Body of pancreas (tissue), 4 donors: ENCODE data around the gene MAD1L1. TPM values are rescaled to one million over a fixed set of nuclear protein-coding genes. Genes with fewer than 3 reads are reported as not detected.

Experiments used
- ATAC-seq: fragments of 150-250 bp; one replicate; pipeline ENCODE4 v1.9.1; 2016
- DNase-seq, 4 donors: peaks; one replicate each; pipeline ENCODE4 v3.0.0-alpha.2; 2019
- H3K27ac ChIP-seq, 4 donors: fragments of 200-600 bp; sonication (generic); 1 replicate in 3 of 4; 2 replicates in 1 of 4; pipeline versions ENCODE4 v1.5.1 to v1.6.1; 2016 to 2019; ENCODE audit warnings: mild to moderate bottlenecking in 1 of 4, mixed read lengths in 1 of 4, moderate library complexity in 1 of 4
- H3K27me3 ChIP-seq, 2 donors: fragments of 200-600 bp; sonication (generic); one replicate each; pipeline ENCODE4 v1.6.0; 2016; ENCODE audit warnings: mild to moderate bottlenecking in 1 of 2
- H3K36me3 ChIP-seq, 2 donors: fragments of 200-600 bp; sonication (generic); replicated peaks in 1 of 2; 2 replicates each; pipeline ENCODE4 v1.5.1; 2016; ENCODE audit warnings: low read depth in 2 of 2; ENCODE audit not compliant: insufficient read depth in 1 of 2
- H3K4me1 ChIP-seq: fragments of 200-600 bp; sonication (generic); one replicate; pipeline ENCODE4 v1.6.0; 2016
- H3K4me3 ChIP-seq, 2 donors: fragments of 200-600 bp; sonication (generic); 1 replicate in 1 of 2; 2 replicates in 1 of 2; pipeline ENCODE4 v1.5.1; 2016 to 2019
- H3K9me3 ChIP-seq, 3 donors: fragments of 200-600 bp; sonication (generic); 1 replicate in 2 of 3; 2 replicates in 1 of 3; pipeline ENCODE4 v1.5.1; 2016
- POLR2A ChIP-seq, 3 donors: fragments of 450-650 bp; IDR thresholded peaks; one replicate each; pipeline ENCODE4 v1.6.1; 2016; ENCODE audit warnings: antibody characterized with exemption in 3 of 3, mild to moderate bottlenecking in 2 of 3
- WGBS, 2 donors: methylation state at CpG; one replicate each; pipeline ENCODE4 v1.1.5; 2017; 5-methylcytosine and 5-hydroxymethylcytosine counted together
- intact Hi-C: fragments of 100-400 bp; cut with DNase I; formaldehyde crosslinking; loops from one replicate; pipeline ENCODE4 v1.15.1; 2023
- total RNA-seq, 2 donors: library from RNA; depleted of rRNA; stranded (reverse); fragments of >200 nt; gene quantifications; one replicate each; pipeline ENCODE4 v1.1.0, GENCODE V29; 2016
- TF ChIP-seq, protein P1 (sequence below), 7 experiments: fragments of 450-650 bp in 4 of 7; fragments of 200-600 bp in 3 of 7; sonication (generic) in 3 of 7; IDR thresholded peaks; one replicate each; pipeline ENCODE4 v1.5.1; 2016 to 2019; ENCODE audit warnings: antibody characterized with exemption in 7 of 7

Gene MAD1L1
- total RNA-seq, 2 donors from 2014 or later: 14.0 to 66.9 TPM

DNA sequence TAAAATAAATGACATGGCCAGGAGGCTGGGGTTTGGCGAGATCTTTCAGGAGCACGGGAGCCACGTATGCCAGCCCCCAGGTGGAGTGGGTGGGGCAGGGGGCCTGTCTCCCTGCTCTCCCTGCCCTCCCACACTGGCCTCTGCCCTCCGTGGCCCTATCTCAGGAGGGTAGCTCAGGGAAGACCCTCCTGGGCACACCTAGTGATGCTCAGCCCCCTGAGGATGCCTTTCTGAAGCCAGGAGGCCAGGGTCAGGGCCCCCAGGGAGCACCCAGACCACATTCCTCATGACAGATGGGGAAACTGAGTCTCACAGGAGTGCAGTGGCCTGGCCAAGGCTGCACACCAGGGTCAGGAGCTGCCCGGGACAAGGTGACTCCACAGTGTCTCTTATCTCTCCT, 339.3 kb downstream of the MAD1L1 start:
- H3K36me3 ChIP-seq: no peaks in the 10 kb centered on the region
- ATAC-seq: no peak
- intact Hi-C loops: no loop called here
- WGBS, 2 donors: 95 to 100% methylated on average over 1 to 5 of the region's 5 CpGs
- DNase-seq: no peak
- no peak overlapping the region for H3K27ac ChIP-seq
- TF ChIP-seq, protein P1, sequence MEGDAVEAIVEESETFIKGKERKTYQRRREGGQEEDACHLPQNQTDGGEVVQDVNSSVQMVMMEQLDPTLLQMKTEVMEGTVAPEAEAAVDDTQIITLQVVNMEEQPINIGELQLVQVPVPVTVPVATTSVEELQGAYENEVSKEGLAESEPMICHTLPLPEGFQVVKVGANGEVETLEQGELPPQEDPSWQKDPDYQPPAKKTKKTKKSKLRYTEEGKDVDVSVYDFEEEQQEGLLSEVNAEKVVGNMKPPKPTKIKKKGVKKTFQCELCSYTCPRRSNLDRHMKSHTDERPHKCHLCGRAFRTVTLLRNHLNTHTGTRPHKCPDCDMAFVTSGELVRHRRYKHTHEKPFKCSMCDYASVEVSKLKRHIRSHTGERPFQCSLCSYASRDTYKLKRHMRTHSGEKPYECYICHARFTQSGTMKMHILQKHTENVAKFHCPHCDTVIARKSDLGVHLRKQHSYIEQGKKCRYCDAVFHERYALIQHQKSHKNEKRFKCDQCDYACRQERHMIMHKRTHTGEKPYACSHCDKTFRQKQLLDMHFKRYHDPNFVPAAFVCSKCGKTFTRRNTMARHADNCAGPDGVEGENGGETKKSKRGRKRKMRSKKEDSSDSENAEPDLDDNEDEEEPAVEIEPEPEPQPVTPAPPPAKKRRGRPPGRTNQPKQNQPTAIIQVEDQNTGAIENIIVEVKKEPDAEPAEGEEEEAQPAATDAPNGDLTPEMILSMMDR (IDR thresholded peaks at IDR 0.05): no peak
- no peak for TF ChIP-seq POLR2A (IDR thresholded peaks at IDR 0.05)
- no peaks in the 10 kb centered on the region for H3K9me3 ChIP-seq
- H3K27me3 ChIP-seq: no peaks in the 10 kb centered on the region
- H3K4me1 ChIP-seq: no peaks in the 10 kb centered on the region
- no peak overlapping the region for H3K4me3 ChIP-seq

DNA sequence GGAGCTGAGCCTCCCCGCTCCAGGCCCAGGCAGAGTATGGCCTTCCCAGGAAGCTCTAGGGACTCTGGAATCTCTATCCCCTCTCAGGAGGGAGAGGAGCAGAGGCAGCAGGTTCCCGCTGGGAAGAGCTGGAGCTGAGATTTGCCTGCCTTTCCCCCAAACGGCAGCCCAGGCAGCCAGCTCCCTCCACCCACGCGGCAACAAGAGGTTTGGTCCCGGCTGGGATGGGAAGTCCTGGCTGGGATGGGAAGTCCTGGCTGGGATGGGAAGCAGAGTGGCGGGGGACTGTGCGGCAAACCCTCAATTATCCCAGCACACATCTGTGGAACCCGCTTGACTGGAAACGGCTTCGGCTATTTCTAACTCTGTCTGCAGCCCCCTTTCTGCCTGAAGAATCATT, 339.7 kb downstream of the MAD1L1 start:
- no peaks in the 10 kb centered on the region for H3K4me1 ChIP-seq
- TF ChIP-seq, protein P1 (IDR thresholded peaks at IDR 0.05): no peak
- TF ChIP-seq POLR2A (IDR thresholded peaks at IDR 0.05): no peak
- DNase-seq: no peak
- ATAC-seq: no peak
- H3K36me3 ChIP-seq: peaks cover 0 to 2% of the 10 kb centered on the region in 2 donors
- no peak overlapping the region for H3K4me3 ChIP-seq
- H3K9me3 ChIP-seq: no peaks in the 10 kb centered on the region
- no peaks in the 10 kb centered on the region for H3K27me3 ChIP-seq
- 73 to 97% methylated on average over 5 to 11 of the region's 11 CpGs for WGBS, 2 donors
- no peak overlapping the region for H3K27ac ChIP-seq
- intact Hi-C loops: no loop called here

DNA sequence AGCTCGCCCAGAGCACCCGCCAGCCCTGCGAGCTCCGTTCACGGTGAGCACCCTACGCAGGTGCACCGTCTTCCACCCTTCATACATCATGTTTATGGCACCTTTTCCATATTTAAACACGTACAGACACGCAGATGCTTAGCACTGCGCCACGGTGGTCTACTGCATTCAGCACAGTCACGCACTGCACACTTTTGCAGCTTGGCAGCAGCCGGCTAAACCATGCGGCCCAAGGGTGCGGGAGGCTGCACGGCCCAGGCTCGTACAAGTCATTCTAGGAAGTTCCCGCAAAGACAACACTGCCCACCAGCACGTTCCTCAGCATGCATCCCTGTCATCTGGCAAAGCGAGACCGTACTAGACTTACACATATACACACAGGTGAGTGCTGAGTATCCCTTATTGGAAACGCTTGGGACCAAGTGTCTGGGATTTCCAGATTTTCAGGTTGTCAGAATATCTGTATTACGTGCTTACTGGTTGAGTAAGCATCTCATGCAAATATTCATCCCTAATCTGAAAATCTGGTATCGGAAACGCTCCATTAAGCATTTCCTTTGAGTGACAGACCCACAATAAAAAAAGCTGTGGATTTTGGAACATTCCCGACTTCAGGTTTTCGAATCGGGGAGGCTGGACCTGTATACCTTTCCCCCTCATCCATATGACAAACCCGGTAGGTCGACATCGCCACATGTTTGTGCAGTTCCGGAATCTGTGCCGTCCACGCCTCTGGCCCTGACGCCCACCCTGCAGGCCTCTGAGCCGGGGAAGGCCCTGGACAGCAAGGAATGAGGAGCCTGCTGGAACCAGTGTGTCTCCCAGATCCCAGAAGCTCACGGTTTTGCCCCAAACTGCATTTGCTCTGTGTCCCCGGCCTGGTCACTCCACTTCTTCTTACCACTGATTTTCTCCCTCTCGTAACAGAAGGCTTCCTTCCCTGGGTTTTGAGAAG, 340.5 kb downstream of the MAD1L1 start:
- no peak overlapping the region for H3K27ac ChIP-seq
- no peak overlapping the region for H3K4me3 ChIP-seq
- intact Hi-C loops: no loop called here
- H3K36me3 ChIP-seq: peaks cover 0 to 2% of the 10 kb centered on the region in 2 donors
- H3K27me3 ChIP-seq: no peaks in the 10 kb centered on the region
- no peak for TF ChIP-seq POLR2A (IDR thresholded peaks at IDR 0.05)
- TF ChIP-seq, protein P1 (IDR thresholded peaks at IDR 0.05): no peak
- ATAC-seq: no peak
- whole genome bisulfite sequencing, 2 donors: 95 to 96% methylated on average over 31 to 39 of the region's 39 CpGs
- no peaks in the 10 kb centered on the region for H3K9me3 ChIP-seq
- DNase-seq: no peak
- no peaks in the 10 kb centered on the region for H3K4me1 ChIP-seq

- Histone ChIP-seq H3K36me3 (peaks cover 0 to 5% of the 10 kb centered on the region in 2 donors), H3K27ac (no peak overlapping the region), H3K4me3 (no peak overlapping the region), H3K27me3 (no peaks in the 10 kb centered on the region), H3K4me1 (no peaks in the 10 kb centered on the region), H3K9me3 (no peaks in the 10 kb centered on the region)
- no peak for DNase-seq
- intact Hi-C loops: no loop called here
- 84 to 96% methylated on average over 18 to 26 of the region's 26 CpGs for WGBS, 2 donors
- no peak for ATAC-seq
- TF ChIP-seq, protein P1 (IDR thresholded peaks at IDR 0.05): no peak
- no peak for TF ChIP-seq POLR2A (IDR thresholded peaks at IDR 0.05)
Measured at GRCh38 chr7:1890289-1891235, 342.2 kb downstream of the MAD1L1 start.
